MM.1S (cell line): Measurements from ENCODE around the gene GNS.

Source experiments
- DNase-seq: peaks from one replicate; pipeline ENCODE4 v3.0.0-alpha.2; 2015
- H2AFZ ChIP-seq: fragments of 300-600 bp; sonication (generic); 2 replicates; pipeline ENCODE4 v1.6.0; 2016; ENCODE audit warnings: antibody characterized with exemption, low read length
- H3F3A ChIP-seq: fragments of 300-600 bp; sonication (generic); 2 replicates; pipeline ENCODE4 v1.6.1; 2016; ENCODE audit warnings: mild to moderate bottlenecking, antibody characterized with exemption, low read length, moderate library complexity, mixed read lengths; ENCODE audit not compliant: insufficient read depth
- H3K27ac ChIP-seq: fragments of 300-600 bp; sonication (generic); 2 replicates; pipeline ENCODE4 v1.5.1; 2016; ENCODE audit warnings: mild to moderate bottlenecking, low read length
- H3K27me3 ChIP-seq: fragments of 300-600 bp; sonication (generic); replicated peaks from 2 replicates; pipeline ENCODE4 v1.6.0; 2016; ENCODE audit warnings: low read length; ENCODE audit not compliant: insufficient read depth
- H3K36me3 ChIP-seq: fragments of 300-600 bp; sonication (generic); replicated peaks from 2 replicates; pipeline ENCODE4 v1.6.1; 2016; ENCODE audit warnings: mild to moderate bottlenecking, low read length, mixed read lengths; ENCODE audit not compliant: insufficient read depth
- H3K4me1 ChIP-seq: fragments of 300-600 bp; sonication (generic); 2 replicates; pipeline ENCODE4 v1.6.1; 2016; ENCODE audit warnings: low read length, mixed read lengths
- H3K4me2 ChIP-seq: fragments of 300-600 bp; sonication (generic); 2 replicates; pipeline ENCODE4 v1.6.0; 2016; ENCODE audit warnings: low read depth, low read length
- H3K4me3 ChIP-seq: fragments of 300-600 bp; sonication (generic); 2 replicates; pipeline ENCODE4 v1.5.1; 2016; ENCODE audit warnings: low read length, mixed read lengths
- H3K79me2 ChIP-seq: fragments of 300-600 bp; sonication (generic); 2 replicates; pipeline ENCODE4 v1.6.1; 2016; ENCODE audit warnings: mixed run types, low read length, mixed read lengths
- H3K9ac ChIP-seq: fragments of 300-600 bp; sonication (generic); 2 replicates; pipeline ENCODE4 v1.6.1; 2016; ENCODE audit warnings: low read length, mixed read lengths
- H3K9me2 ChIP-seq: fragments of 300-600 bp; sonication (generic); replicated peaks from 2 replicates; pipeline ENCODE4 v1.6.1; 2016; ENCODE audit warnings: mild to moderate bottlenecking, low read length, mixed read lengths; ENCODE audit not compliant: insufficient read depth
- H3K9me3 ChIP-seq: fragments of 300-600 bp; sonication (generic); replicated peaks from 2 replicates; pipeline ENCODE4 v1.6.1; 2016; ENCODE audit warnings: mild to moderate bottlenecking, low read length, mixed read lengths; ENCODE audit not compliant: insufficient read depth
- H4K20me1 ChIP-seq: fragments of 300-600 bp; sonication (generic); 2 replicates; pipeline ENCODE4 v1.6.1; 2016; ENCODE audit warnings: mild to moderate bottlenecking, low read length, moderate library complexity, mixed read lengths; ENCODE audit not compliant: insufficient read depth
- EZH2 ChIP-seq: fragments of 300-600 bp; sonication (generic); optimal IDR thresholded peaks from 2 replicates; pipeline ENCODE3; 2017; ENCODE audit warnings: low read depth, mild to moderate bottlenecking, antibody characterized with exemption, low read length, mixed read lengths
- EZH2phosphoT487 ChIP-seq: fragments of 300-600 bp; sonication (generic); IDR thresholded peaks from 2 replicates; pipeline ENCODE4 v1.6.1; 2018; ENCODE audit warnings: antibody characterized with exemption, low read length
- TF ChIP-seq, protein P1 (sequence below): fragments of 300-600 bp; sonication (generic); IDR thresholded peaks from 2 replicates; pipeline ENCODE4 v1.5.1; 2016; ENCODE audit warnings: antibody characterized with exemption, low read length, mixed read lengths

GNS gene

GRCh38 chr12:64753427-64753826 is 5.8 kb downstream of the GNS start:
- H3K4me2 ChIP-seq: no peak overlapping the region

GRCh38 chr12:64752833-64753238 is 6.4 kb downstream of the GNS start:
- no peak overlapping the region for H3K4me3 ChIP-seq
- TF ChIP-seq, protein P1, sequence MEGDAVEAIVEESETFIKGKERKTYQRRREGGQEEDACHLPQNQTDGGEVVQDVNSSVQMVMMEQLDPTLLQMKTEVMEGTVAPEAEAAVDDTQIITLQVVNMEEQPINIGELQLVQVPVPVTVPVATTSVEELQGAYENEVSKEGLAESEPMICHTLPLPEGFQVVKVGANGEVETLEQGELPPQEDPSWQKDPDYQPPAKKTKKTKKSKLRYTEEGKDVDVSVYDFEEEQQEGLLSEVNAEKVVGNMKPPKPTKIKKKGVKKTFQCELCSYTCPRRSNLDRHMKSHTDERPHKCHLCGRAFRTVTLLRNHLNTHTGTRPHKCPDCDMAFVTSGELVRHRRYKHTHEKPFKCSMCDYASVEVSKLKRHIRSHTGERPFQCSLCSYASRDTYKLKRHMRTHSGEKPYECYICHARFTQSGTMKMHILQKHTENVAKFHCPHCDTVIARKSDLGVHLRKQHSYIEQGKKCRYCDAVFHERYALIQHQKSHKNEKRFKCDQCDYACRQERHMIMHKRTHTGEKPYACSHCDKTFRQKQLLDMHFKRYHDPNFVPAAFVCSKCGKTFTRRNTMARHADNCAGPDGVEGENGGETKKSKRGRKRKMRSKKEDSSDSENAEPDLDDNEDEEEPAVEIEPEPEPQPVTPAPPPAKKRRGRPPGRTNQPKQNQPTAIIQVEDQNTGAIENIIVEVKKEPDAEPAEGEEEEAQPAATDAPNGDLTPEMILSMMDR: no peak
- TF ChIP-seq EZH2phosphoT487 (no peak), EZH2 (no peak)
- no peaks in the 10 kb centered on the region for H3K36me3 ChIP-seq
- H3K4me2 ChIP-seq: no peak overlapping the region
- DNase-seq: no peak
- no peak overlapping the region for H3K9ac ChIP-seq
- no peaks in the 10 kb centered on the region for H4K20me1 ChIP-seq
- H3K4me1 ChIP-seq: peaks cover 20% of the 10 kb centered on the region
- H3K9me2 ChIP-seq: no peaks in the 10 kb centered on the region
- no peak overlapping the region for H2AFZ ChIP-seq
- peaks cover 14% of the 10 kb centered on the region for H3F3A ChIP-seq
- no peaks in the 10 kb centered on the region for H3K9me3 ChIP-seq
- no peaks in the 10 kb centered on the region for H3K27me3 ChIP-seq
- no peak overlapping the region for H3K27ac ChIP-seq
- H3K79me2 ChIP-seq: peaks cover 39% of the 10 kb centered on the region

More at GRCh38 chr12:64753427-64753826, 5.8 kb downstream of the GNS start:
- Histone ChIP-seq H4K20me1 (no peaks in the 10 kb centered on the region), H3K9me2 (no peaks in the 10 kb centered on the region), H3K4me1 (peaks cover 23% of the 10 kb centered on the region), H3K79me2 (peaks cover 40% of the 10 kb centered on the region), H3K9ac (no peak overlapping the region), H3K27me3 (no peaks in the 10 kb centered on the region), H3K4me3 (no peak overlapping the region), H3K9me3 (no peaks in the 10 kb centered on the region), H3F3A (peaks cover 19% of the 10 kb centered on the region), H3K36me3 (no peaks in the 10 kb centered on the region), H2AFZ (no peak overlapping the region), H3K27ac (no peak overlapping the region)
- no peak for TF ChIP-seq EZH2
- TF ChIP-seq, protein P1: no peak
- no peak for TF ChIP-seq EZH2phosphoT487
- DNase-seq: no peak

DNA sequence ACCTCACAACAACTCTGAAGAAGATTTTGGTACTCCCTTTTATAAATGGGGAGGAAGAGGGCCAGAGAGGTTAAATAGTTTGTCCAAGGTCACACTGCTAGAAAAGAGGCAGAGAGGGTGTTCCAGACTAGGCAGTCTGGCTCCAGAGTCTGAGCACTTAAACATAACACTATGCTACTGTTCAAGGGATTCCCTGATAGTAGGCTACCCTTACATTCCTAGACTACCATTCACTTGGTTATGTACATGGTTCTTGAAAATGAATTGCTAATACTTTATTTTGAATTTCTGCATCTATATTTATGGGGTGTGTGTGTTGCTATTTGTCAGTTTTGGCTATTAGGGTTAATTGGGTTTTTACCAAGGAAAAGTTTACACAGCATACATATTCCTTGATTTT is 7.2 kb downstream of the GNS start:
- no peaks in the 10 kb centered on the region for H4K20me1 ChIP-seq
- peaks cover 14% of the 10 kb centered on the region for H3K4me1 ChIP-seq
- no peaks in the 10 kb centered on the region for H3K27me3 ChIP-seq
- H3K9me2 ChIP-seq: no peaks in the 10 kb centered on the region
- no peak overlapping the region for H2AFZ ChIP-seq
- H3K27ac ChIP-seq: no peak overlapping the region
- peaks cover 31% of the 10 kb centered on the region for H3K79me2 ChIP-seq
- no peak overlapping the region for H3K4me2 ChIP-seq
- no peaks in the 10 kb centered on the region for H3K9me3 ChIP-seq
- DNase-seq: no peak
- no peak overlapping the region for H3K4me3 ChIP-seq
- H3K36me3 ChIP-seq: no peaks in the 10 kb centered on the region
- H3K9ac ChIP-seq: no peak overlapping the region
- TF ChIP-seq EZH2phosphoT487: no peak
- TF ChIP-seq, protein P1: no peak
- no peak for TF ChIP-seq EZH2
- H3F3A ChIP-seq: 0 out of 2 replicates have a peak, but pooled peaks cover 8% of the 10 kb centered on the region
